ENCODE measurements around the gene AUTS2.

DNA sequence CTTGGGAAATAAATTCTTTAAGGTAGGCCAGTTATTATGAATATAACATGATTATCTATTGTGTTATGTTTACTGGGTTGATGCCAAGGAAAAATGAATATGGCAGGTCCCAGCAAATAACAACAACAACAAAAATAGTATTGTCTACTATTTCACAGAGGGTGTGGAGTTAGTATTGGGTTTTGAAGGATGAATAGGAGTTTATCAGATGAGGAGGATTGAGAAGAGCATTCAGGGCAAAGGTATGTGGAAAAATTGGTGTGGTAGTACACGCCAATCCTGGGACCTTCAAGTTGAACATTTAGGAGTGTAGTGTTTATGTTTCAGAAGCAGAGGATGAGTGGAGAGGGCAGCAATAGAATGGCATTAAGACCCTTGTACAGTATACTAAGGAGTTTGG is 671.9 kb downstream of the AUTS2 start:
- TF ChIP-seq, protein P1, sequence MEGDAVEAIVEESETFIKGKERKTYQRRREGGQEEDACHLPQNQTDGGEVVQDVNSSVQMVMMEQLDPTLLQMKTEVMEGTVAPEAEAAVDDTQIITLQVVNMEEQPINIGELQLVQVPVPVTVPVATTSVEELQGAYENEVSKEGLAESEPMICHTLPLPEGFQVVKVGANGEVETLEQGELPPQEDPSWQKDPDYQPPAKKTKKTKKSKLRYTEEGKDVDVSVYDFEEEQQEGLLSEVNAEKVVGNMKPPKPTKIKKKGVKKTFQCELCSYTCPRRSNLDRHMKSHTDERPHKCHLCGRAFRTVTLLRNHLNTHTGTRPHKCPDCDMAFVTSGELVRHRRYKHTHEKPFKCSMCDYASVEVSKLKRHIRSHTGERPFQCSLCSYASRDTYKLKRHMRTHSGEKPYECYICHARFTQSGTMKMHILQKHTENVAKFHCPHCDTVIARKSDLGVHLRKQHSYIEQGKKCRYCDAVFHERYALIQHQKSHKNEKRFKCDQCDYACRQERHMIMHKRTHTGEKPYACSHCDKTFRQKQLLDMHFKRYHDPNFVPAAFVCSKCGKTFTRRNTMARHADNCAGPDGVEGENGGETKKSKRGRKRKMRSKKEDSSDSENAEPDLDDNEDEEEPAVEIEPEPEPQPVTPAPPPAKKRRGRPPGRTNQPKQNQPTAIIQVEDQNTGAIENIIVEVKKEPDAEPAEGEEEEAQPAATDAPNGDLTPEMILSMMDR (IDR thresholded peaks at IDR 0.05 in 8 of 11, conservative IDR thresholded peaks at IDR 0.05 in 3 of 11), result no peak
- no peak for TF ChIP-seq POLR2AphosphoS5 (IDR thresholded peaks at IDR 0.05)
- TF ChIP-seq POLR2A (IDR thresholded peaks at IDR 0.05), result no peak

Data from spleen (tissue), 7 donors.